HUES6 (cell line): ENCODE measurements around the gene S1PR5.
"Not testable (repeated sequence)": the region's sequence is repeated elsewhere in the genome, so short reads cannot be mapped to it uniquely, and the experiment has no call there.

Source experiments
- H3K27ac ChIP-seq: 2 replicates; pipeline ENCODE4 v1.7.0; 2013; ENCODE audit warnings: low read depth, mild to moderate bottlenecking, low read length, inconsistent platforms
- H3K27me3 ChIP-seq: 2 replicates; pipeline ENCODE4 v1.6.1; 2013; ENCODE audit warnings: low read length; ENCODE audit not compliant: control insufficient read depth, insufficient read depth
- H3K36me3 ChIP-seq: 2 replicates; pipeline ENCODE4 v1.6.1; 2013; ENCODE audit warnings: low read length; ENCODE audit not compliant: control insufficient read depth, insufficient read depth
- H3K4me1 ChIP-seq: 2 replicates; pipeline ENCODE4 v1.6.1; 2013; ENCODE audit warnings: low read length; ENCODE audit not compliant: control insufficient read depth, insufficient read depth
- H3K4me3 ChIP-seq: 2 replicates; pipeline ENCODE4 v1.5.1; 2013; ENCODE audit warnings: low read depth, low read length
- H3K9ac ChIP-seq: one replicate; pipeline ENCODE4 v1.6.1; 2013; ENCODE audit warnings: mild to moderate bottlenecking, low read length
- H3K9me3 ChIP-seq: 2 replicates; pipeline ENCODE4 v1.6.1; 2013; ENCODE audit warnings: low read depth, low read length; ENCODE audit not compliant: control insufficient read depth, insufficient read depth

Gene S1PR5

GRCh38 chr19:10553943-10554381 is 36.7 kb upstream of the S1PR5 start:
- no peak overlapping the region for H3K27ac ChIP-seq
- H3K27me3 ChIP-seq: no peaks in the 10 kb centered on the region
- H3K36me3 ChIP-seq: peaks cover 80% of the 10 kb centered on the region

GRCh38 chr19:10553087-10553667 is 35.9 kb upstream of the S1PR5 start:
- Histone ChIP-seq H3K36me3 (peaks cover 82% of the 10 kb centered on the region), H3K9ac (no peak overlapping the region), H3K4me1 (no peaks in the 10 kb centered on the region), H3K4me3 (no peak overlapping the region), H3K9me3 (no peaks in the 10 kb centered on the region), H3K27ac (no peak overlapping the region), H3K27me3 (no peaks in the 10 kb centered on the region)

More at GRCh38 chr19:10553943-10554381, 36.7 kb upstream of the S1PR5 start:
- Histone ChIP-seq H3K4me3 (no peak overlapping the region), H3K4me1 (no peaks in the 10 kb centered on the region), H3K9me3 (no peaks in the 10 kb centered on the region), H3K9ac (no peak overlapping the region)

GRCh38 chr19:10552510-10553053 is 35.3 kb upstream of the S1PR5 start:
- H3K27ac ChIP-seq: no peak overlapping the region
- H3K36me3 ChIP-seq: peaks cover 77% of the 10 kb centered on the region

GRCh38 chr19:10551698-10552301 is 34.6 kb upstream of the S1PR5 start:
- Histone ChIP-seq H3K9ac (no peak overlapping the region), H3K4me3 (no peak overlapping the region), H3K27ac (no peak overlapping the region), H3K36me3 (peaks cover 76% of the 10 kb centered on the region), H3K4me1 (no peaks in the 10 kb centered on the region), H3K27me3 (no peaks in the 10 kb centered on the region), H3K9me3 (no peaks in the 10 kb centered on the region)

More at GRCh38 chr19:10552510-10553053, 35.3 kb upstream of the S1PR5 start:
- no peaks in the 10 kb centered on the region for H3K27me3 ChIP-seq
- no peak overlapping the region for H3K9ac ChIP-seq
- no peaks in the 10 kb centered on the region for H3K4me1 ChIP-seq
- no peak overlapping the region for H3K4me3 ChIP-seq
- no peaks in the 10 kb centered on the region for H3K9me3 ChIP-seq

GRCh38 chr19:10551006-10551405 is 33.8 kb upstream of the S1PR5 start:
- H3K27me3 ChIP-seq, H3K27ac ChIP-seq, H3K9ac ChIP-seq, H3K4me3 ChIP-seq, H3K9me3 ChIP-seq, H3K4me1 ChIP-seq: not testable (repeated sequence)
- H3K36me3 ChIP-seq: peaks cover 73% of the 10 kb centered on the region

GRCh38 chr19:10550336-10550735 is 33.1 kb upstream of the S1PR5 start:
- Histone ChIP-seq H3K36me3 (peaks cover 69% of the 10 kb centered on the region), H3K27me3 (no peaks in the 10 kb centered on the region), H3K9me3 (no peaks in the 10 kb centered on the region), H3K9ac (no peak overlapping the region), H3K4me3 (no peak overlapping the region), H3K4me1 (no peaks in the 10 kb centered on the region), H3K27ac (no peak overlapping the region)

GRCh38 chr19:10549733-10550132 is 32.5 kb upstream of the S1PR5 start:
- H3K4me3 ChIP-seq: no peak overlapping the region
- no peaks in the 10 kb centered on the region for H3K9me3 ChIP-seq
- no peak overlapping the region for H3K9ac ChIP-seq
- no peaks in the 10 kb centered on the region for H3K27me3 ChIP-seq
- H3K4me1 ChIP-seq: peaks cover under 1% of the 10 kb centered on the region; the same call in 1 of the 2 replicates
- H3K36me3 ChIP-seq: peaks cover 63% of the 10 kb centered on the region
- H3K27ac ChIP-seq: no peak overlapping the region

- no peaks in the 10 kb centered on the region for H3K9me3 ChIP-seq
- H3K36me3 ChIP-seq: peaks cover 54% of the 10 kb centered on the region
Measured at GRCh38 chr19:10548746-10549276, 31.6 kb upstream of the S1PR5 start.

GRCh38 chr19:10546817-10547216 is 29.6 kb upstream of the S1PR5 start:
- H3K27me3 ChIP-seq: no peaks in the 10 kb centered on the region
- H3K4me1 ChIP-seq: peaks cover 4% of the 10 kb centered on the region; the same call in 1 of the 2 replicates
- H3K9ac ChIP-seq: no peak overlapping the region
- H3K4me3 ChIP-seq: no peak overlapping the region
- peaks cover 34% of the 10 kb centered on the region for H3K36me3 ChIP-seq
- H3K9me3 ChIP-seq: no peaks in the 10 kb centered on the region
- H3K27ac ChIP-seq: no peak overlapping the region

More at GRCh38 chr19:10548746-10549276, 31.6 kb upstream of the S1PR5 start:
- Histone ChIP-seq H3K27ac (no peak overlapping the region), H3K4me1 (peaks cover 4% of the 10 kb centered on the region; the same call in 1 of the 2 replicates), H3K27me3 (no peaks in the 10 kb centered on the region), H3K9ac (no peak overlapping the region), H3K4me3 (no peak overlapping the region)

- Histone ChIP-seq H3K27me3 (no peaks in the 10 kb centered on the region), H3K36me3 (peaks cover 26% of the 10 kb centered on the region), H3K4me3 (peak overlapping the region; percentile 94), H3K27ac (no peak overlapping the region), H3K4me1 (peaks cover 4% of the 10 kb centered on the region; the same call in 1 of the 2 replicates), H3K9me3 (no peaks in the 10 kb centered on the region), H3K9ac (no peak overlapping the region)
Measured at GRCh38 chr19:10544753-10545251, 27.6 kb upstream of the S1PR5 start.

- H3K9me3 ChIP-seq: no peaks in the 10 kb centered on the region
- H3K27ac ChIP-seq: peak overlapping the region; percentile 80; the same call in 1 of the 2 replicates
Measured at GRCh38 chr19:10544242-10544752, 27.1 kb upstream of the S1PR5 start.

More at GRCh38 chr19:10544242-10544752, 27.1 kb upstream of the S1PR5 start:
- Histone ChIP-seq H3K4me1 (peaks cover 4% of the 10 kb centered on the region; the same call in 1 of the 2 replicates), H3K36me3 (peaks cover 23% of the 10 kb centered on the region), H3K4me3 (peak overlapping the region; percentile 94), H3K9ac (peak overlapping the region; percentile 88), H3K27me3 (no peaks in the 10 kb centered on the region)
